B cell (primary cell): Measurements from ENCODE around the gene EIF3A.

Source experiments
- CTCF ChIP-seq: fragments of 200-600 bp; IDR thresholded peaks from one replicate; pipeline ENCODE4 v1.8.0; 2022; ENCODE audit warnings: antibody characterized with exemption, mild to moderate bottlenecking
- EZH2 ChIP-seq: IDR thresholded peaks from 2 replicates; pipeline ENCODE4 v1.6.1; 2012; ENCODE audit warnings: borderline replicate concordance, low read depth, mild to moderate bottlenecking, moderate library complexity, low read length; ENCODE audit not compliant: insufficient read depth, poor library complexity, severe bottlenecking

GRCh38 chr10:119049777-119050176 lies 30.8 kb downstream of the EIF3A start:
- TF ChIP-seq CTCF (no peak), EZH2 (no peak)
